NT2/D1 (cell line): ENCODE results near the gene PIGS.

Source experiments
- DNase-seq: peaks from one replicate; pipeline ENCODE4 v3.0.0-alpha.2; 2011; ENCODE audit warnings: low read depth, low spot score
- H3K27me3 ChIP-seq: 2 replicates; pipeline ENCODE4 v1.6.0; 2011; ENCODE audit warnings: mild to moderate bottlenecking; ENCODE audit not compliant: insufficient read length, insufficient read depth
- H3K36me3 ChIP-seq: 2 replicates; pipeline ENCODE4 v1.6.1; 2011; ENCODE audit warnings: mild to moderate bottlenecking, low read length, mixed read lengths; ENCODE audit not compliant: insufficient read depth, insufficient read length
- H3K4me1 ChIP-seq: 2 replicates; pipeline ENCODE4 v1.5.1; 2011; ENCODE audit not compliant: insufficient read depth, insufficient read length
- H3K4me3 ChIP-seq: 2 replicates; pipeline ENCODE4 v1.5.1; 2011; ENCODE audit warnings: low read depth; ENCODE audit not compliant: insufficient read length
- H3K9ac ChIP-seq: 2 replicates; pipeline ENCODE4 v1.6.0; 2011; ENCODE audit warnings: low read depth; ENCODE audit not compliant: insufficient read length
- H3K9me3 ChIP-seq: 2 replicates; pipeline ENCODE4 v1.5.1; 2011; ENCODE audit warnings: mild to moderate bottlenecking, low read length; ENCODE audit not compliant: insufficient read depth
- SUZ12 ChIP-seq: IDR thresholded peaks from 2 replicates; pipeline ENCODE4 v1.6.1; 2011; ENCODE audit not compliant: insufficient read length, insufficient read depth; ENCODE audit errors: extremely low read depth
- YY1 ChIP-seq: IDR thresholded peaks from 2 replicates; pipeline ENCODE4 v1.6.1; 2011; ENCODE audit not compliant: insufficient read length, insufficient read depth
- ZNF274 ChIP-seq: IDR thresholded peaks from 2 replicates; pipeline ENCODE4 v1.6.1; 2011; ENCODE audit warnings: mild to moderate bottlenecking, low read depth, low read length

The PIGS gene

DNA sequence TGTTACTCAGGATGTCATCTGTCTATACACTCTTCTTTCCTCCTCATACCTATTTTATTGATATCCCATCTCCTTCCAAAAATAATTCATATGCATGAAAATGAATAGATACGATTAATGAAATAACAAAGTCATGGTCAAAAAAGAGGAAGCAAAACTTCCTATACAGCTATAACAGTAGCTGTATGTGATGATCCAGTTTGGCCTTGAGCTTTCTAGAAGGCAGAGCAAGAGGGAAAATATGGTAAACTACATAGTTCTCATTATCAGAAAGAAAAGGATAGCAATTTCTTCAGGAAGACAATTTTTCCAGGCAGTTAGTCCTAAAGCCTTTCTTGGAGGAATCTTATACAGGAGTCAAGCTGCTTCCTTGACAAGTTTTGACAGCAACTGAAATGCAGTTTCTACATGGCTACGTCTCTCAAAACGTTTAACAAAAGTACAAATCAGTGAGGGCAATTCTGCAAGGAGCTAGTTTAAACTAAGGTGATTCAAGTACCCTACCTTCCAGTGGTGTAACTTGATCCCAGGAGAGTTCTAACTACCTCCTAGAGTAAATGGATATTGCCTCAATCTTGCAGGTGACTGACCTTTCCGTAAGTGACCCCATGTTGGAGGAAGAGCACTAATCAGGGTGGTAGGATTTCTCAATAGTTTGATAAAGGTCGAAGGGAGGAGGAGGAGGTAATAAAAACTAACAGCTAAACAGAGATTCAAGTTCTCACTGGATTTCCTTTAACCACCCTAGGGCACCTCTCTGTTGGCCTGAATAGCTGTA lies 26.5 kb upstream of the PIGS start:
- no peaks in the 10 kb centered on the region for H3K4me1 ChIP-seq
- TF ChIP-seq YY1 (no peak), ZNF274 (no peak), SUZ12 (no peak)
- peak overlapping the region; percentile 91 for H3K9ac ChIP-seq
- H3K36me3 ChIP-seq = peaks cover 16% of the 10 kb centered on the region
- DNase-seq = no peak
- no peaks in the 10 kb centered on the region for H3K27me3 ChIP-seq
- no peaks in the 10 kb centered on the region for H3K9me3 ChIP-seq
- peak overlapping the region; percentile 82 for H3K4me3 ChIP-seq

DNA sequence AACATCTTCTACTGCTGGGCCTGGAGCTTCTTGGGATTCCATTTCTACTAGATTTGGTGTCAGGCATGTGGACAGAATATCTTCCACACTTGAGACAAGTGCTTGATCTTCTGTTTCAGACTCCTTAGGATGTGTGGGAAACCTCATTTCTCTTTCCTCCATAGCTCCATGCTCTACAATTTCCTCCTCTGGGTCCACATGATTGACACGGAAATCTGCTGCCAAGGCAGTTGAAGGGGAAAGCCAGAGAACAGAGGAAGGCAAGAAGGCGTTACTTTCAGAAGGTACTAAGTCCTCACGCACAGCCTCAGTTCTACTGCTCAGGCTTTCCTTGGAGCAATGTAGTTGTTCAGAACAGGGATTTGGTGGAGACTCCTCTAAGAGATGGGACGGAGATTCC lies 20.9 kb upstream of the PIGS start:
- Histone ChIP-seq H3K4me1 (no peaks in the 10 kb centered on the region), H3K9ac (no peak overlapping the region), H3K36me3 (peaks cover 62% of the 10 kb centered on the region), H3K27me3 (no peaks in the 10 kb centered on the region), H3K9me3 (no peaks in the 10 kb centered on the region), H3K4me3 (no peak overlapping the region)
- DNase-seq = no peak
- no peak for TF ChIP-seq SUZ12
- no peak for TF ChIP-seq YY1
- TF ChIP-seq ZNF274 = no peak

DNA sequence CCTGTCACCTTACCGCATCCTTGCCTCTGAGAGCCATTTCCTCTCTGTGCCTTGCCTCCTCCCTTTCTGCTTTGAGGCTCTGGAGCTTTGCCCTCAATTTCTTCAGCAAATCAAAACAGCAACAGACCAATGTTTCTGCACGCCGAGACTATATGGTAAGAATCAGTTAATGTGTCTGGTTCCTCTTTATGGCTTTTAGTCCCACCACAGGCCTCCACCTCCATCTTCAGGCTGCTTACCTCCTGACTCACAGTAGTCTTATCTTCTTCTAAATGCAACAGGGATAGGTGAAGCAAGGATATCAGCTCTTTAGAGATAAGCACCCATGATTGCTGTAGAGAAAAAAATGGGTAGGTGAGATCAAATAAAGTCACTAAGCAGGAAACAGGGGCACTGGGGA lies 14.5 kb upstream of the PIGS start:
- H3K9me3 ChIP-seq = no peaks in the 10 kb centered on the region
- no peak for DNase-seq

DNA sequence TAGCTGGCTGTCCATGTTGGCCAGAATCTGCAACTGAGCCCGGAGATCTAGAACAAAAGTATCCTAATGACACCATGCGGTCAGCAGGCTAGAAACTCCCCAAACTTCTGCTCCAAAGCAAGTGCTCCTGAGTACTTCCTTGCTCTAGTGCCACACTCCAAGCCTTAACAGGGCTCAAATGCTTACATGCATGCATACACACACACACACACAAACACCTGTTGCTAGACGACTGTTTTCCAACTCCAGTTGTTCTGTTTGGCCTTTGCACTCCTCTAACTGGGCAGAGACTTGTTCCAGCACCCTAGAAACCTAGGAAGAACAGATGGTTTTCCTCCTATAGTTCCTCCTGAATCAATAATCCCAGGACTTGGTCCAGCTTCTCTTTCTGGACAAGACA lies 13.1 kb upstream of the PIGS start:
- no peak for DNase-seq
- Histone ChIP-seq H3K4me3 (no peak overlapping the region), H3K9ac (no peak overlapping the region), H3K4me1 (no peaks in the 10 kb centered on the region), H3K27me3 (no peaks in the 10 kb centered on the region), H3K9me3 (no peaks in the 10 kb centered on the region), H3K36me3 (peaks cover 86% of the 10 kb centered on the region)
- TF ChIP-seq SUZ12 = no peak
- no peak for TF ChIP-seq ZNF274
- no peak for TF ChIP-seq YY1

More for the DNA sequence above, 14.5 kb upstream of the PIGS start:
- H3K9ac ChIP-seq = no peak overlapping the region
- TF ChIP-seq SUZ12 = no peak
- TF ChIP-seq YY1 = no peak
- no peak for TF ChIP-seq ZNF274
- H3K4me3 ChIP-seq = no peak overlapping the region
- H3K27me3 ChIP-seq = no peaks in the 10 kb centered on the region
- no peaks in the 10 kb centered on the region for H3K4me1 ChIP-seq
- peaks cover 82% of the 10 kb centered on the region for H3K36me3 ChIP-seq

DNA sequence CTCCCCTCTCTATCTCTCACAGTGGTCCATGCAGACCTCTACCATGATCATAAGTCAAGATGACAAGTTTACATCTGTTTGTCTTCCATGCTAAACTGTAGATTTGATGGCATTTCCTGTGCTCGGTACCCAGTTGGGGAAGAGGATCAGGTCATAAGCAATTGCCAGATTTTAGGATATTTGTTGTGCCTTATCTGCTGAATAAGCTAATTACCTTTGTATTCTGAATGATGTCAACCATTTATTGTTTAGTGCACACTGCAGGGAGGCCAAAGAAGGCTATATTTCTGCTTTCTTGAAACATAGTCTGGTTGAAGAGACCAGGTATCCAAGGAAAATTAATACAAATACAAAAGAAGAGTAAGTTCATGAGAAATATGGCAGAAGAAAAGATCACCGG lies 11.2 kb upstream of the PIGS start:
- no peak for DNase-seq
- no peaks in the 10 kb centered on the region for H3K27me3 ChIP-seq
- H3K9me3 ChIP-seq = no peaks in the 10 kb centered on the region
- no peak overlapping the region for H3K9ac ChIP-seq
- no peak overlapping the region for H3K4me3 ChIP-seq
- TF ChIP-seq YY1 (no peak), ZNF274 (no peak), SUZ12 (no peak)
- no peaks in the 10 kb centered on the region for H3K4me1 ChIP-seq
- peaks cover 91% of the 10 kb centered on the region for H3K36me3 ChIP-seq

DNA sequence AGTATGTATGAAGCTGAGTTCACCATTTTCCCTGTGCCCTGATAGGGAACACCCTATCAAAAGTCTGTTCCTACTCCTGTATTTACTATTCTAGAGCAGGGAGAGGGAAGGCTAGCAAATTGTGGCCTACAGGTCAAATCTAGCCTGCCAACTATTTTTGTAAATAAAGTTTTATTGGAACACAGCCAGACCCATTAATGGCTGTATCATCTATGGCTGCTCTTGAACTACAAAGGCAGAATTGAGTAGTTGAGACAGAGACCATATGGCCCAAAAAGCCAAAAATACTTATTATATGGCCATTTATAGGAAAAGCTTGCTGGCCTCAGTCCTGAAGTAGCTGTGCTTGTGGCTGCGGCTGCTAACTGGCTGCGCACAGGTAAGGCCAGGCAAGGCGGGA lies 9.6 kb upstream of the PIGS start:
- Histone ChIP-seq H3K4me3 (no peak overlapping the region), H3K36me3 (peaks cover 85% of the 10 kb centered on the region), H3K4me1 (peaks cover 3% of the 10 kb centered on the region), H3K9me3 (no peaks in the 10 kb centered on the region), H3K9ac (no peak overlapping the region), H3K27me3 (no peaks in the 10 kb centered on the region)
- no peak for TF ChIP-seq SUZ12
- no peak for TF ChIP-seq YY1
- no peak for TF ChIP-seq ZNF274
- no peak for DNase-seq

DNA sequence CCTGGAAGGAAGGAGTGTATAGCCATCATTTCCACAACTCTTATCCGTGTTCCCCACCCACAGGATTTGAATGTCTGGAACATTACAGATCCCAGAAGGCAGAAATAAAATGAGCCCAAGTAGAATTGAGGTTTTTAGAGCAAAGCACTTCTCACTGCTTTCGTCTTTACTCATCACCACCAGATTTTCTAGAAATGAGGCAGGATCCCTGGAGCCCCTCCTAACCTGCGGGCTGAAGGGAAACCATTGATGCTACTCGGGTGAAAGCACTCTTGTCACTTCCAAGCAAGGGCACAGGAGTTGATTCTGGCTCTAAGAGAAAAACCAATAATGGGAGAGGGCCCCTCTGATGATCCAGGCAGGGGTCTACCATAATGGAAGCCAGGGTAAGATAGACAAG lies 8.2 kb upstream of the PIGS start:
- Histone ChIP-seq H3K4me3 (no peak overlapping the region), H3K9ac (no peak overlapping the region), H3K27me3 (no peaks in the 10 kb centered on the region), H3K9me3 (no peaks in the 10 kb centered on the region), H3K36me3 (peaks cover 79% of the 10 kb centered on the region), H3K4me1 (peaks cover 12% of the 10 kb centered on the region)
- no peak for DNase-seq
- TF ChIP-seq YY1 = no peak
- no peak for TF ChIP-seq SUZ12
- no peak for TF ChIP-seq ZNF274
